Neural cell (in vitro differentiated cells): ENCODE data around the gene GUCY1A2.

Experiments used
- CTCF ChIP-seq: fragments of 450-650 bp; IDR thresholded peaks from 2 replicates; pipeline ENCODE4 v1.5.1; 2014; ENCODE audit warnings: antibody characterized with exemption, mild to moderate bottlenecking, moderate library complexity; ENCODE audit not compliant: poor library complexity, severe bottlenecking
- EP300 ChIP-seq: fragments of 450-650 bp; conservative IDR thresholded peaks from 2 replicates; pipeline ENCODE4 v1.6.1; 2014; ENCODE audit warnings: antibody characterized with exemption, mild to moderate bottlenecking, moderate library complexity; ENCODE audit not compliant: poor library complexity, severe bottlenecking
- EZH2 ChIP-seq: fragments of 200-600, 300-800 bp; shearing (Covaris generic), sonication (generic); IDR thresholded peaks from 2 replicates; pipeline ENCODE4 v1.6.1; 2014; ENCODE audit warnings: antibody characterized with exemption, low read length, borderline replicate concordance, mild to moderate bottlenecking; ENCODE audit not compliant: insufficient read depth, poor library complexity, severe bottlenecking
- MXI1 ChIP-seq: fragments of 450-650 bp; conservative IDR thresholded peaks from 2 replicates; pipeline ENCODE4 v1.6.1; 2014; ENCODE audit warnings: antibody characterized with exemption, mild to moderate bottlenecking; ENCODE audit not compliant: poor library complexity, severe bottlenecking
- POLR2AphosphoS5 ChIP-seq: IDR thresholded peaks from 2 replicates; pipeline ENCODE4 v1.6.1; 2012
- RAD21 ChIP-seq: fragments of 450-650 bp; conservative IDR thresholded peaks from 2 replicates; pipeline ENCODE4 v1.6.1; 2014; ENCODE audit warnings: antibody characterized with exemption, mild to moderate bottlenecking, moderate library complexity
- SMC3 ChIP-seq: fragments of 450-650 bp; conservative IDR thresholded peaks from 2 replicates; pipeline ENCODE4 v1.6.1; 2014; ENCODE audit warnings: antibody characterized with exemption, mild to moderate bottlenecking, moderate library complexity; ENCODE audit not compliant: poor library complexity
- TAF1 ChIP-seq: IDR thresholded peaks from 2 replicates; pipeline ENCODE4 v1.6.1; 2012; ENCODE audit warnings: low read depth
- TF ChIP-seq, protein P1 (sequence below): IDR thresholded peaks from 2 replicates; pipeline ENCODE4 v1.6.1; 2012; ENCODE audit warnings: borderline replicate concordance

- TF ChIP-seq EZH2 (no peak), CTCF (no peak), RAD21 (no peak), POLR2AphosphoS5 (no peak), MXI1 (no peak), TAF1 (no peak), EP300 (no peak), SMC3 (no peak)
- TF ChIP-seq, protein P1, sequence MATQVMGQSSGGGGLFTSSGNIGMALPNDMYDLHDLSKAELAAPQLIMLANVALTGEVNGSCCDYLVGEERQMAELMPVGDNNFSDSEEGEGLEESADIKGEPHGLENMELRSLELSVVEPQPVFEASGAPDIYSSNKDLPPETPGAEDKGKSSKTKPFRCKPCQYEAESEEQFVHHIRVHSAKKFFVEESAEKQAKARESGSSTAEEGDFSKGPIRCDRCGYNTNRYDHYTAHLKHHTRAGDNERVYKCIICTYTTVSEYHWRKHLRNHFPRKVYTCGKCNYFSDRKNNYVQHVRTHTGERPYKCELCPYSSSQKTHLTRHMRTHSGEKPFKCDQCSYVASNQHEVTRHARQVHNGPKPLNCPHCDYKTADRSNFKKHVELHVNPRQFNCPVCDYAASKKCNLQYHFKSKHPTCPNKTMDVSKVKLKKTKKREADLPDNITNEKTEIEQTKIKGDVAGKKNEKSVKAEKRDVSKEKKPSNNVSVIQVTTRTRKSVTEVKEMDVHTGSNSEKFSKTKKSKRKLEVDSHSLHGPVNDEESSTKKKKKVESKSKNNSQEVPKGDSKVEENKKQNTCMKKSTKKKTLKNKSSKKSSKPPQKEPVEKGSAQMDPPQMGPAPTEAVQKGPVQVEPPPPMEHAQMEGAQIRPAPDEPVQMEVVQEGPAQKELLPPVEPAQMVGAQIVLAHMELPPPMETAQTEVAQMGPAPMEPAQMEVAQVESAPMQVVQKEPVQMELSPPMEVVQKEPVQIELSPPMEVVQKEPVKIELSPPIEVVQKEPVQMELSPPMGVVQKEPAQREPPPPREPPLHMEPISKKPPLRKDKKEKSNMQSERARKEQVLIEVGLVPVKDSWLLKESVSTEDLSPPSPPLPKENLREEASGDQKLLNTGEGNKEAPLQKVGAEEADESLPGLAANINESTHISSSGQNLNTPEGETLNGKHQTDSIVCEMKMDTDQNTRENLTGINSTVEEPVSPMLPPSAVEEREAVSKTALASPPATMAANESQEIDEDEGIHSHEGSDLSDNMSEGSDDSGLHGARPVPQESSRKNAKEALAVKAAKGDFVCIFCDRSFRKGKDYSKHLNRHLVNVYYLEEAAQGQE = no peak
These were observed 138.3 kb downstream of the GUCY1A2 start for GRCh38 chr11:106879832-106880546.
